ENCODE results near the gene CYB5RL.

Gene CYB5RL

GRCh38 chr1:54157401-54157800, 42.4 kb downstream of the CYB5RL start:
- no peak overlapping the region for H3K4me3 ChIP-seq (ENCODE audit: low read depth in 1 of 2, low read length in 2 of 2)
- H3K27me3 ChIP-seq (ENCODE audit: insufficient read depth, low read length, poor library complexity), result no peaks in the 10 kb centered on the region
- no peaks in the 10 kb centered on the region for H3K4me1 ChIP-seq (ENCODE audit: insufficient read depth, low read length)
- no peak overlapping the region for H3K4me2 ChIP-seq (ENCODE audit: insufficient read depth, low read length)
- ATAC-seq (ENCODE audit: insufficient read depth, low read depth), result no peak
- no peak for TF ChIP-seq EZH2 (IDR thresholded peaks at IDR 0.05; ENCODE audit: borderline replicate concordance, low read depth, low read length, severe bottlenecking)
- no peak for TF ChIP-seq CTCF (IDR thresholded peaks at IDR 0.05; ENCODE audit: borderline replicate concordance, extremely low read depth, low read length, poor library complexity, severe bottlenecking)
- no peak overlapping the region for H3K9ac ChIP-seq (ENCODE audit: low read depth, low read length)
- DNase-seq, result no peak
- no peaks in the 10 kb centered on the region for H3K79me2 ChIP-seq (ENCODE audit: insufficient read depth, low read length)
- H4K20me1 ChIP-seq (ENCODE audit: insufficient read depth, low read length), result no peaks in the 10 kb centered on the region
- H3K36me3 ChIP-seq (ENCODE audit: insufficient read depth, low read length), result no peaks in the 10 kb centered on the region
- H2AFZ ChIP-seq (ENCODE audit: low read depth, low read length), result no peak overlapping the region
- H3K9me3 ChIP-seq (ENCODE audit: insufficient read depth, low read length, severe bottlenecking), result no peaks in the 10 kb centered on the region
- H3K27ac ChIP-seq (ENCODE audit: low read length), result no peak overlapping the region

- Histone ChIP-seq H3K9me3 (ENCODE audit: insufficient read depth, low read length, severe bottlenecking) (no peaks in the 10 kb centered on the region), H3K27ac (ENCODE audit: low read length) (no peak overlapping the region), H2AFZ (ENCODE audit: low read depth, low read length) (no peak overlapping the region), H4K20me1 (ENCODE audit: insufficient read depth, low read length) (no peaks in the 10 kb centered on the region), H3K9ac (ENCODE audit: low read depth, low read length) (no peak overlapping the region), H3K4me3 (ENCODE audit: low read depth in 1 of 2, low read length in 2 of 2) (no peak overlapping the region), H3K79me2 (ENCODE audit: insufficient read depth, low read length) (no peaks in the 10 kb centered on the region), H3K4me2 (ENCODE audit: insufficient read depth, low read length) (no peak overlapping the region), H3K36me3 (ENCODE audit: insufficient read depth, low read length) (no peaks in the 10 kb centered on the region), H3K4me1 (ENCODE audit: insufficient read depth, low read length) (no peaks in the 10 kb centered on the region), H3K27me3 (ENCODE audit: insufficient read depth, low read length, poor library complexity) (no peaks in the 10 kb centered on the region)
- ATAC-seq (ENCODE audit: insufficient read depth, low read depth) (no peak), DNase-seq (no peak)
- TF ChIP-seq CTCF (IDR thresholded peaks at IDR 0.05; ENCODE audit: borderline replicate concordance, extremely low read depth, low read length, poor library complexity, severe bottlenecking) (no peak), EZH2 (IDR thresholded peaks at IDR 0.05; ENCODE audit: borderline replicate concordance, low read depth, low read length, severe bottlenecking) (no peak)
These were observed 42.8 kb downstream of the CYB5RL start for GRCh38 chr1:54156986-54157385.

- Histone ChIP-seq H3K27me3 (ENCODE audit: insufficient read depth, low read length, poor library complexity) (no peaks in the 10 kb centered on the region), H2AFZ (ENCODE audit: low read depth, low read length) (no peak overlapping the region), H4K20me1 (ENCODE audit: insufficient read depth, low read length) (no peaks in the 10 kb centered on the region), H3K79me2 (ENCODE audit: insufficient read depth, low read length) (no peaks in the 10 kb centered on the region), H3K4me1 (ENCODE audit: insufficient read depth, low read length) (no peaks in the 10 kb centered on the region), H3K9ac (ENCODE audit: low read depth, low read length) (no peak overlapping the region), H3K9me3 (ENCODE audit: insufficient read depth, low read length, severe bottlenecking) (no peaks in the 10 kb centered on the region), H3K4me2 (ENCODE audit: insufficient read depth, low read length) (no peak overlapping the region), H3K36me3 (ENCODE audit: insufficient read depth, low read length) (no peaks in the 10 kb centered on the region), H3K27ac (ENCODE audit: low read length) (no peak overlapping the region), H3K4me3 (ENCODE audit: low read depth in 1 of 2, low read length in 2 of 2) (no peak overlapping the region)
- no peak for ATAC-seq (ENCODE audit: insufficient read depth, low read depth)
- DNase-seq, result no peak
- TF ChIP-seq CTCF (IDR thresholded peaks at IDR 0.05; ENCODE audit: borderline replicate concordance, extremely low read depth, low read length, poor library complexity, severe bottlenecking) (no peak), EZH2 (IDR thresholded peaks at IDR 0.05; ENCODE audit: borderline replicate concordance, low read depth, low read length, severe bottlenecking) (no peak)
These were observed 43.6 kb downstream of the CYB5RL start for GRCh38 chr1:54156201-54156600.
